DOHH2 (cell line): ENCODE results near the gene ZBTB12.

Experiments
- CTCF ChIP-seq: fragments of 200-600 bp; sonication (generic); IDR thresholded peaks from one replicate; pipeline ENCODE4 v1.5.1; 2014; ENCODE audit warnings: antibody characterized with exemption, mild to moderate bottlenecking, low read depth, low read length; ENCODE audit not compliant: poor library complexity, severe bottlenecking
- EZH2phosphoT487 ChIP-seq: fragments of 200-600 bp; sonication (generic); IDR thresholded peaks from 2 replicates; pipeline ENCODE4 v1.6.1; 2017; ENCODE audit warnings: borderline replicate concordance, mild to moderate bottlenecking, antibody characterized with exemption, low read length, moderate library complexity, mixed read lengths

- peak; percentile 97 for TF ChIP-seq CTCF
- TF ChIP-seq EZH2phosphoT487 = no peak
Measured at GRCh38 chr6:31888276-31889258, 13.3 kb downstream of the ZBTB12 start.
